Left hindlimb (tissue), 1 donor: ENCODE results near the gene CLIP3.
"Not testable (repeated sequence)": the region's sequence is repeated elsewhere in the genome, so short reads cannot be mapped to it uniquely, and the experiment has no call there.

Source experiments
- DNase-seq: peaks from one replicate; pipeline ENCODE4 v3.0.0-alpha.2; 2018

Gene CLIP3

DNA sequence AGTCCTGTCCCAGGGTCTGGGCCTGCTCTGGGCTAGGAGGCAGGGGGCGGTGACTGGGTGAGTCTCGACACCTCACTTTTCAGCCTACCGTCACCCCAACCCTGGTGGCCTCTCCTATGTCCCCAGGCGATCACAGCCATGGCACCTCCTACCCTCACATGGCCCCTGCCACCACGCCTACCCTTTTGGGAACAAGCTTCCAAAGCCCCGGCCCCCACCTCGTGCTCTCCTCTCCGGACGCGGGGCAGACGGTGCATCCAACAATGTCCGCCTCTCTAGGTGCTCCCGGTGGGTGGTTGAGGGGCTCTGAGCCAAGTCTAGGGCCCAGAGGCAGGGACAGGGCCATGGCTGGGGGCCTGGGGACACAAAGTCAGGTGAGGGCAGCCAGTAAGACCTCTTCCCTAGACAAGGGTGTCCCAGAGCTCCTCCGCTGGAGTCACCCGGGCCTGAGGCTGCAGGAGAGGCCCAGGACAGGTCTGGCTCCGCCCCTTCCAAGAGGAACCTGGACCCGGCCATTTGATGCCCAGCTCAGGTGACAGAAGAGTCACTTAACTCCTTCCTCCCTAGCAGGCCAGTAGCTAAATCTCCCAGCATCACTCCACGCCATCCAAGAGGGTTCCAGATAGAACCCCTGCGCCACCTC lies 24.2 kb downstream of the CLIP3 start, which contains the start of gene SYNE4:
TSS of gene SYNE4 (minus strand) at position 478 of the 643 bp plus-strand sequence. CDS start at position 346, 132 bp downstream.
- no peak for DNase-seq

DNA sequence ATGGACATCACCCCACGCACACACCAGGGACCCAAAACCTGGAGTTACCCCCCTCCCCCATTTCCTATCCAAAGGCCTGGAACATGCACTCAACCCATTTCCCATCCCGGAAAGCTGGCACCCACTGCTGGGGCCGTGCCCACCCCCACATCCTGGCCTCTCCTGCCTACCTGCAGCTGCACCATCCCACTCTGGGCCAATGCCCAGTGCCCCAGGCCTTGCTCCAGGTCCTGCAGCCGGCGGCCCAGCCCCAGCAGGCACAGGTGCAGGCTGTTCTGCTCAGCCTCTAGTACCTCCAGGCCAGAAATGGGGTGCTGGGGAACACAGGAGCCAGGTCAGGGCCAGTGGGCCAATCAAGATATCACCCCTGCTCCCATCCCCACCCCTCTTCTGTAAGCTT lies 25.7 kb downstream of the CLIP3 start:
- DNase-seq = no peak

DNA sequence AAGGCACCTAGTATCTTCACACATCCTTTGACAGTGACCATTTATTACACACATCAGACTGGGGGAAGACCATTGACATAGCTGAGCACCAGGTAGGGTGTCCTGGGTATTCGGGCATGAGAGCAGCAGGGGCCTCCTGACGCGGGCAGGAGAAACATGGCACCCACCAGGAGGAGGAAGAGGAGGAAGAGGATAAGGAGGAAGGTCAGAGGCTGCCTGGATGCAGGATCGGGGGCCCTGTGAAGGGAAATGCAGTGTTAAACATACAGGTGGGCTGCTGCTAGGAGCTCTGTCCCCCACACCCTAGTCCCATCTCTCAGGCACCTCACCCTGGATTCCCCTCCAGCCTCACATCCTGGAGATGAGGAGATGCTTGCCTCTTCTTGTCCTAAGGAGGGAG lies 29.4 kb downstream of the CLIP3 start:
- no peak for DNase-seq

DNA sequence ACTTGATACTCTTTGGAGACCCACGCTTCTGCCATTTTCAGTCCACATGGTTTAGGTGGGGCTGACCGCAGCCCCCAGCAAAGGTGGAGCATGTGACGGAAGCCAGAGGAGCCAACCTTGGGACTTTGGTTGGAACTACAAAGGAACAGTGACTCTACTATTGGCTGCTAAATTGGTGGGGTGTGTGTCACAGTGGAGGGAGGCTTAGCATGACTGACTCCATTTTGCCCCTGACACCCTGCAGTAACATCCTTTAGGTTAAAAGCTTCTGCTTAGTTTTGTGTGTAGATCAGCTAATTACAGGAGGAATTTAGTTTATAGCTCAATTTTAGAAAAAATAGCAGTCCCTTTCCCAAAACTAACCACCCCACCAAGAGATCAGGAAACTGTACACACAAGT lies 31.1 kb downstream of the CLIP3 start:
- DNase-seq = no peak

DNA sequence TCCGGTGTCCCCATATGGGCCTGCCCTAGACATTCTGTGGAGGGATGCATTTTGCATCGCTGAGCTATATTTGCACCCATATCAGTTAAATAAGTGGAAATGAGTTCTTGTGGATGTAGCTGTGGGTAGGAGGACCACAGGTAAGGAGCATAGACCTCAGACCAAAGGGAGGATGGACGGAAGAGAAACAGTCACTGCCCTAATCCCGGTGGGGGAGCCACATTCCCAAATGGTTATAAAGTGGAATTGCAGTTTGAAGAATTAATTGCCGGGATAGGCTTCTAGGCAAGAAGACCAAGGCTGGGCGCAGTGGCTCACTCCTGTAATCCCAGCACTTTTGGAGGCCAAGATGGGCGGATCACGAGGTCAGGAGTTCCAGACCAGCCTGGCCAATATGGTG lies 35.9 kb downstream of the CLIP3 start:
- DNase-seq = no peak

DNA sequence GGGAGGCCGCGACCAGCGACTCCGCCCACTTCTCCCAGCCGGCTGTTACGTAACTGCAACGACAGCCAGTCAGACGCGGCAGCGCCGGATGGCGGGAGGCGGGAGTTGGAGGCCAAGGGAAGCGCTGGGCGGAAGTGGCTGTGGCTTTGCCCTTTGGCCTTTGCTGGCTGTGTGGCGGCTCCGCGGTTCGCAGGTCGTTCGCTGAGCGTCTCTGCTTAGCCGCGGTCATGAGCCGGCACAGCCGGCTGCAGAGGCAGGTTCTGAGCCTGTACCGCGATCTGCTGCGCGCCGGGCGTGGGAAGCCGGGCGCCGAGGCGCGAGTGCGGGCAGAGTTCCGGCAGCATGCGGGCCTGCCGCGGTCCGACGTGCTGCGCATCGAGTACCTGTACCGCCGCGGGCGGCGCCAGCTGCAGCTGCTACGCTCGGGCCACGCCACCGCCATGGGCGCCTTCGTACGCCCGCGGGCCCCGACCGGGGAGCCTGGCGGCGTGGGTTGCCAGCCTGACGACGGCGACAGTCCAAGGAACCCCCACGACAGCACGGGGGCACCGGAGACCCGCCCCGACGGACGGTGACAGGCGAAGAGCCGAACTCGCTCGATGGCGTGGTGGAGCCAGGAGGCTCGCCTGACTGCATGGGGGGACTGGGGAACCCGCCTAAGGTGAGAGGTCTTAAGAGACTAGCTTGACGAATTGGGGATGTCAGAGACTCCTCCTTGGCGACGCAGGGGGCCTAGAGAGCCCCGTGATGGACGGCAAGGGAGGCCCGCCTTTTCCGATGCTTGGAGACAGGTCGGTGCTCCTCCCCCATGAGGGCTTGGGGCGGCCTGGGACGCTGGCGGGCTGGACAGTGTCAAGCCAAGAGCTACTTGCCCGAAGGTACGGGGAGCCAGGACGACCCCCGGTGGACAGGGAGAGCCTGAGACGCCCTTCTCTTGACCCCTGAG lies 37.4 kb downstream of the CLIP3 start, which contains the start of gene SDHAF1:
TSS of gene SDHAF1 (plus strand) at position 141 of the 946 bp plus-strand sequence. CDS start at position 228, 87 bp downstream.
- DNase-seq = peak; percentile 94

DNA sequence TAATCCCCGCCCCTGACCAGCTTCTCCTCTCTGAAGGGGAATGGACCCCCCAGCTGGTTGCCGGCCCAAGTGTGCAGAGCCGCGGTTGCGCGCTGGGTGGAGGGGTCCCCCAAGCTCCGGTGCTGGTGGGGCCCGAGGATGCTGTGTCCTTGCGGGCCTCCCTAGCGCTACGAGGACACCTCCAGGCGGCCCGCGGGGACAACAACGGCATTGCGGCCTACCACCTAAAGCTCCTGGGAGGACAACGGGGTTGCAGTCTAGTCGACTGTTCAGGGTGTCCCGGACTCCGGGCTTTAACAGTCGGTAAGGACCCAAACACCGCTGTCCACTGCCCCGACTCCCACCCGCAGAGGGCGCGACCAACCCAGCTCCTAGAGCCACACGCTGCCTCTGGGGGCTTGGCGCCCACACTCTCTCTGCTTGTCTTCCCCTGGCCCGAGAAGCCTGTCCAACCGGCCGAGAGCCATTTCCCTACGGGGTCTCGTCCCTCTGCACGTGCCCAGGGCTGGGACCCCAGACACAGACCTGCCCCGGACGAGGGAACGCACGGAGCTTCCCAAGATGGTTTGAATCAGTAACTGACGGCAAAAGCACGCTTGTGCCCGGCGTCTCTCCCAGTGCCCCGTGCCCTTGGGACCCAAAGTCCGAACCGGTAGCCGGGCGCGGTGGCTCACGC lies 38.6 kb downstream of the CLIP3 start:
- peak; percentile 53 for DNase-seq

DNA sequence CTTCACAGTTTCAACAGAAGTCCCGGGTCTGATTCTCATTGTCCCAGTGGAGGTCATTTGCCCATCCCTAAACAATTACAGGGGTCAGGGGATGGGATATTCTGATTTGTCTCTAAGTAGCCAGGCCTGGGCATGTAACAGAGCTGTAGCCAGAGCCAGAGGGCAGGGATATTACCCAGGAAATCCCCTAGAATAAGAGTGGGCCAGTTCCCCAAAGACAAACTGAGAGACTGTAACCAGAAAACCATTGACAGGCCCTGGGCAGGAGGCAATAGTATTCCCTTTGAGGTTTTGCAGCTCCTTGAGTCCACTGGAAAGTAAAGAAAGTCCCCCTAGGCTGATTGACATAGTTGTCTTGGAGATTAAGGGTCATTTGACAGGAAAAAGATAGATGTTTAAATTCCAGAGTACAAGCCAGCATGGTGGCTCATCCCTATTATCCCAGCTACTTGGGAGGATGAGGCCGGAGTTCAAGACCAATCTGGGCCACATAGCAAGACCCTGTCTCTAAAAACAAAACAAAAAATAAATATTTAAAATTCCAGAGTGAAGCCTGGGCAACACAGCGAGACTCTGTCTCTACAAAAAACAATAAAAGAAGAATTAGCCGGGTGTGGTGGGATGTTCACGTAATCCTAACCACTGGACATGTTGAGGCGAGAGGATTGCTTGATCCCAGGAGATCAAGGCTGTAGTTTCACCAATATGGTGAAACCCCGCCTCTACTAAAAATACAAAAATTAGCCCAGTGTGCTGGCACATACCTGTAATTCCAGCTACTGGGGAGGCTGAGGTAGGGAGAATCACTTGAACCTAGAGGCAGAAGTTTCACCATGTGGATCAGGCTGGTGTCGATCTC lies 39.5 kb downstream of the CLIP3 start:
- peak; percentile 8 for DNase-seq

DNA sequence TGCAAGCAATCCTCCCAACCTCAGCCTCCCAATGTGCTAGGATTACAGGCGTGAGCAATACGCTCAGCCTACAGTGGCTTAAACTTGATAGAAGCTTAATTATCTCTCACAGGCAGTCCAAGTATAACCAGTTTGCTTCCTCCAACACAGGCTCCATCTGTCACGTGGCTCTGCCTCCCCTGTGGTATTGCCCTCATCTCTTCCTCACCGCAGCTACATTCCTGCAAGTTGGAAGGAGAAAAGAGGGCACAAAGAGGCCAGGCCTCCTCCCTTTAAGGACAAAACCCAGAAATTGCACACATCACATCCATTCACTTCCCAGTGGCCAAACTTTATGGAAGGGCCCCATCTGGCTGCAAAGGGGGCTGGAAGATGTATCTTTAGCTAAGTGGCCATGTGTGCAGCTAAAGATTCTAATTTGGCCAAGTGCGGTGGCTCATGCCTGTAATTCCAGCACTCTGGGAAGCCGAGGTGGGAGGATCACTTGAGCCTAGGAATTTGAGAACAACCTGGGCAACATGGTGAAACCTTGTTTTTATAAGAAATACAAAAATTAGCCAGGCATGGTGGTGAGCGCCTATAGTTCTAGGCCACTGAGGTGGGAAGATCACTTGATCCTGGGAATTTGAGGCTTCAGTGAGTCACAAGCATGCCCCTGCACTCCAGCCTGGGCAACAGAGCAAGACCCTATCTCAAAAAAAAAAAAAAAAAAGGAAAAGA lies 40.8 kb downstream of the CLIP3 start:
- DNase-seq = peak; percentile 27

DNA sequence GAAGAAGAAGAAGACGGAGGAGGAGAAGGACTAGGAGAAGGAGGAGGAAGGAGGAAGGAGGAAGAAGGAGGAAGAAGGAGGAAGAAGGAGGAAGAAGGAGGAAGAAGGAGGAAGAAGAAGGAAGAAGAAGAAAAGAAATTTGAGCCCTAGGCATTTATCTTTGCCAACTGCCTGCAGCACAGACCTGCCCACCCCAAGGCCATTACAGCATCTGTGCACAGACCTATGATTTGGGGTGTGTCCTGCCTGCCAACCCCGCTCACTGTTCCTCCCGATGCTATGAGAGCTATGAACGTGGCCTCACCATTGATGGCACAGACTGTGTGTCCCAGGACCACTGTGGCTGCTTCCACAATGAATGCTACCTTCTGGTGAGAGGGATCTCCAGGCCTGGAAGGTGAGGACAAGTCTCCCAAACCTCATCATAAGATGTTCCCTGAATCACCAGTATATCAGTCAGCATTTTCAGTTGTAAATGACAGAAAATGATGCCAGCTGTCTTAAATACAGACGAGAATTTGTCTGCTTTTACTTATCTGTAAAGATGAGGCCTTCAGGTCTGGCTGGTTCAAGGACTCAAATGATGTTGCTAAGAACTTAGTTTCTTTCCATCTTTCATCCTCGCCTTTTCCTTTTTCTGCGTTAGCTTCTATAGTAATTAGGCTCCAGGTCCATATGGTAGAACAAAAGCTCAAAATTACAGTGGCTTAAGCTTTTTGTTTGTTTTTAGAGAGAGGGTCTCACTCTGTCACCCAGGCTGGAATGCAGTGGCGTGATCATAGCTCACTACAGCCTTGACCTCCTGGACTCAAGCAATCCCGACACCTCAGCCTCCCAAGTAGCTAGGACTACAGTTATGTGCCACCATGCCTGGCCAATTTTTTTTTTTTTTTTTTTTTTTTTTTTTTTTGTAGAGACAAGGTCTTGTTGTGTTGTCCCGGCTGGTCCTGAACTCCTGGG lies 41.6 kb downstream of the CLIP3 start:
- peak; percentile 32 for DNase-seq

DNA sequence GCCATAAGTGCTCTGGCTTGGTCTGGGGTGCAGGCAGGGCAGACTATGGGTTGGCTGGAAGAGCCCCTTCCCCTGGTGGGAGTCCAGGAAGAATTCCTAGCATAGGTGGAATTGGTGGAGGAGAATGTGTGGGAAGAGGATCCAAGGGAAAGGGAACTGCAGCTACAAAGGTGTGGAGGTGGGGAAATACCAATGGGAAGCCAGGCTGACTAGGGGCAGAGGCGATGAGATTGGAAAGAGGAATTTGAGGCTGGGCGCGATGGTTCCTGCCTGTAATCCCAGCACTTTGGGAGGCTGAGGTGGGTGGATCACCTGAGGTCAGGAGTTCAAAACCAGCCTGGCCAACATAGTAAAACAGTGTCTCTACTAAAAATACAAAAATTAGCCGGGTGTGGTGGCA lies 42.5 kb downstream of the CLIP3 start:
- peak; percentile 6 for DNase-seq

DNA sequence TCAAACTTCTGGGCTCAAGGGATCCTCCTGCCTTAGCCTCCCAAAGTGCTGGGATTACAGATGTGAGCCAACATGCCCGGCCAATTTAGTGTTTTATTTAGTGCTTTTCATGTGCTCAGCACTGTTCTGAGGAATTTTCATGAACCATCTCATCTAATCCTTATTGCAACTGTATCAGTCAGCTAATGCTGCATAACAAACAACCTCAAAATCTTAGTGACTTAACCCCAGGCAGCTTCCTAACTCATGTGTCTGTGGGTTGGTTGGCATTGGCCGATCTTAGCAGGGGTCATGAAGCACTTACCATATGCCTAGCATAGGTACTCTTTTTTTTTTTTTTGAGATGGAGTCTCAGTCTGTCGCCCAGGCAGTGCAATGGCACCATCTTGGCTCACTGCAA lies 43.8 kb downstream of the CLIP3 start:
- no peak for DNase-seq

DNA sequence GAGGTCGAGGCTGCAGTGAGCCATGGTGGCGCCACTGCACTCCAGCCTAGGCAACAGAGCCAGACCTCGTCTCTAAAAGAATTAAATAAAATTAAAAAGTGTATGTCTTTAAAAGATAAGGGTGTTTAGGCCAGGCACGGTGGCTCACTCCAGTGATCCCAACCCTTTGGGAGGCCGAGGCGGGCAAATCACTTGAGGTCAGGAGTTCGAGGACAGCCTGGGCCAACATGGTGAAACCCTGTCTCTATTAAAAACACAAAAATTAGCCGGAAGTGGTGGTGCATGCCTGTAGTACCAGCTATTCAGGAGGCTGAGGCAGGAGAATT lies 45.1 kb downstream of the CLIP3 start:
- DNase-seq = no peak

DNA sequence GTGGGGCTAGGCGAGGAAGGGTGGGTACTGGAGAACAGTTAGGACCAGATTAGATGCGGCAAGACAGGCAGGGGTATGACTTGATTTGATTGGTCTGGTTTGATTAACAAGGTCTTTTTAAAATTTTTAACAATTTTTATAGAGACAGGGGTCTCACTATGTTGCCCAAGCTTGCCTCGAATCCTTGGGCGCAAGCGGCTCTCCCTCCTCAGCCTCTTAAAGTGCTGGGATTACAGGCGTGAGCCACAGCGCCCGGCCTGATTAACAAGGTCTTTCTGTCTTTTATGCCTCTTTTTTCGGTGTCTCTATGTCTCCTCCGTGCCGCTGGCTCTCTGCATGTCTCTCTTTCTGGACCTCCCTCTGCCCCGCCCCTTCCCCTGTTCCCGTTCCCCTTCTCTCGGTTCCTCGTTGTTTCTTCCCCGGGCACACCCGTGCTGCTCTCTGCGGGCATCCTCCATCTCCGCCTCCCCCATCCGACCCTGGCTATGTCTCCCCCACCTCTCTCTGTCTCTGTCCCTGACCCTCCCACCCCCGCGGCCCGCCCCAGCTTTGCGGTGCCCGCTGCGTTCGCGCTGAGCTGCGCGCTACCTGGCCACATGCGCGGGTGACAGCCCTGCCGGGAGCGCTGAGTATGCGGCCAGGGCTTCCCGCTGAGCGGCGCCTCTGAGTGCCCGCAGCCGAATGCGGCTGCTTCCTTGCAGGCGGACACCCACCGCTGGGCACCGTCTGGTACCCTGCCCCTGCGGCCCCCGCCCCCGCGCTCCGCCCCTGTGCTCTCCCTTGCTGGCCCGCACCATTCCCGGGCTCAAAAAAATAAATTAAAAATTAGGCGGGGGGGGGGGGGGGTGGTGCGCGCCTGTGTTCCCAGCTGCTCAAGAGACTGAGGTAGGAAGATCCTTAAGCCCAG lies 45.8 kb downstream of the CLIP3 start:
- DNase-seq = no peak

DNA sequence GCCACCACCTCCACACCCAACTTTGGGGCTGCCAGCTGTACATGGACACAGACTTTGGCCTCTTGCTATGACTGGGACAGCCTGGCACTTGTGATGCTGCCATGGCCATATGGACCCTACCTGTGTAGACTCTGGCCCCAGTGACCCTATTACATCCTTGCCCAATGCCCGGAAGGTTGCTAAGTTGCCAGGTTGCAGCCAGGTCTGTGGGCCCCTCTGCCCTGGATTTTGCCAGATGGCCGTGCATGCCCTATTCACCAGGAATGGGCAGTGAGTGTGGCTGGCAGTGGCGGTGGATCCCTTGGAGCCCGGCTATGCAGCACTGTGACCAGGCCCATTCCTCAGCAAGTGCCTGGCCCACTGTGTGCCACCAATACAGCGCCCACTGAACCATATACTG lies 46.6 kb downstream of the CLIP3 start:
- no peak for DNase-seq

DNA sequence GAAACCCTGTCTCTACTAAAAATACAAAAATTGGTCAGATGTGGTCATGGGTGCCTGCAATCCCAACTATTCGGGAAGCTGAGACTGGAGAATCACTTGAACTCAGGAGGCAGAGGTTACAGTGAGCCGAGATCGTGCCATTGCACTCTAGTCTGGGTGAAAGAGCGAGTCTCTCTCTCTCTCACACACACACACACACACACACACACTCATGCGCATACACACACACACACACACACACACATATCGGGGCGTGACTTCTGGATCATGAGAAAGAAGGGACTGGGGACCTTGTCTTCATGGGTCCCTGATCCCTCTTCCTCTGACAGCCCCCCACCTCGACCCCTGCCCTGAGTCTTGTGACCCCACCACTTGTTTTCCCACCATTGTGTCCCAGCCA lies 49.5 kb downstream of the CLIP3 start:
- DNase-seq = no peak

DNA sequence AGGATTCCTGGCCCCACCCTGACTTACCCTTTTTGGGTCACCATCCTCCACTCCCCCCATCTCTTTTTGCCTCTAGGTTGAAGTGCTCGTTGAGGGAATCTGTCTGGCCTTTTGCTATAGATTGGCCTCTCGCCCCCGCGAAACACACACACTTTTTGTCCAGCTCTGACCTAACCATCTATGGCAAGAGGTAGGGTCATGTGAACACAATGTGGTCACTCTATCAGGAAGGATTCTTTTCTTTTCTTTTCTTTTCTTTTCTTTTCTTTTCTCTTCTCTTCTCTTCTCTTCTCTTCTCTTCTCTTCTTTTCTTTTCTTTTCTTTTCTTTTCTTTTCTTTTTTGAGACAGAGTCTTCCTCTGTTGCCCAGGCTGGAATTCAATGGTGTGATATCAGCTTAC lies 51.7 kb downstream of the CLIP3 start:
- DNase-seq = not testable (repeated sequence)

DNA sequence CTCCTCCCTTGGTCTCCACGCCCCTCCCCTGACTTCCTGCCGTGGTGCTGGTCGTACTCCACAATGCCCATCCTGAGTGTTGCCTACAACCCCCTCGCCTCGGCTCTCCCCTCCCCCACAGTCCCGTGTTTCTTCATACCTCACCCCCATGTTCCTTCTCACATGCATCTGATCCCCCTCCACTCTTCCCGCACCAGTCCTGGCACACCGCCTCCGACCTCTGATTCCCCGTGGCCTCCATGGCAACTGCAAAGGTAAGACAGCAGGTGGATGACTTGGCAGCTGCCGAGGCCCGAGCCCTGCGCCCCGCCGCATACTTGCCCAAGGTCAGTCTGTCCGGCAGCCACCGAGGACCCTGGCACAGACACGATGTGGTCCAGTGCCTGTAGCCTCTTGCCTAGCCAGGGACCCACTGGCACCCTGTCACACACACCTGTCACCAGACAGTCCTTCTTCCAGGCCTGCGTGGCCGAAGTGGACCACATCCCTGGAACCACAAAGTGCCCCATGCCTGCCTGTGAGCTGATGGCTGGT lies 53.8 kb downstream of the CLIP3 start:
- DNase-seq = no peak

DNA sequence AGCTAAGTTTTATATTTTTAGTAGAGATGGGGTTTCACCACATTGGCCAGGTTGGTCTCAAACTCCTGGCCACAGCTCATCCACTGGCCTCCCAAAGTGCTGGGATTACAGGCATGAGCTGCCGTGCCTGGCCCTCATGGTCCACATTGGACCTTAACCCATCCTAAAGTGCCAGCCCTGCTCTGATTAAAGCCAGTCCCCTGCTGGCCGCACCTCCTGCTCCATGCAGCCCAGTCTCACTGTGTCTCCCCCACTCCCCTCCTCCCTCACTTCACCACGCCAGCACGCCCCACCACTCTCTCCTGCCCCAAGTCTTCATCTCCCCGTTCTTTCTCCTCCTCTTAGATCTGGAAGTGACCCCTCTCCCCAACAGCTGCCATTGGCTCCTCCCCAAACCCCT lies 54.4 kb downstream of the CLIP3 start:
- no peak for DNase-seq
